Esophagus muscularis mucosa (tissue), 4 donors: ENCODE results near the gene BICC1.

Experiments
- CTCF ChIP-seq, 3 experiments: fragments of 200-600 bp in 2 of 3; fragments of 450-650 bp in 1 of 3; sonication (generic) in 2 of 3; IDR thresholded peaks; one replicate each; pipeline ENCODE4 v1.5.1; 2017 to 2019; ENCODE audit warnings: antibody characterized with exemption in 3 of 3, mild to moderate bottlenecking in 2 of 3, moderate library complexity in 1 of 3
- EP300 ChIP-seq: sonication (generic); formaldehyde crosslinking; IDR thresholded peaks from one replicate; pipeline ENCODE4 v1.6.1; 2017; ENCODE audit warnings: antibody characterized with exemption
- POLR2A ChIP-seq: fragments of 450-650 bp; IDR thresholded peaks from one replicate; pipeline ENCODE4 v1.6.1; 2017; ENCODE audit warnings: antibody characterized with exemption, moderate library complexity, mild to moderate bottlenecking, low read depth
- POLR2AphosphoS5 ChIP-seq, 2 donors: sonication (generic); formaldehyde crosslinking; IDR thresholded peaks; one replicate each; pipeline ENCODE4 v1.6.1; 2017; ENCODE audit warnings: antibody characterized with exemption in 2 of 2

DNA sequence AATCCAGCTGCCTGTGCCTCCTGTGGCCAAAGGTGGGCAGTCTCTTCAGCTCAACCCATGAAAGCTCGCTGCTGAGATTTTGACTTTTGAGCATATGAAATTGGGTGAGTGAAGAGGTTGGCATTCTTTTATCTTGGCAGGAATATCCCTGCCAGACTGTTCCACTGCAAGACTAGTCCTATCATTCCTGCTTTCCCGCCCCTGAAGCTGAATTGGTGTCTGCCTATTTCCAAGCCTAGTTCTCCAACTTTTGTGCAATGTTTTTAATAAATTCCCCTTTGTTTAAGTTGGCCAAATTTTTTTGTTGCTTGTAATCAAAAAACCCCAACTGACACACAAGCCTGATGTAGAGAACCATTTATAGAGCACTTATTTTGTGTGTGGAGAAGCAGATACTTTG lies 34.8 kb upstream of the BICC1 start:
- TF ChIP-seq CTCF (IDR thresholded peaks at IDR 0.05), result no peak
- no peak for TF ChIP-seq POLR2A
- TF ChIP-seq EP300, result no peak
- TF ChIP-seq POLR2AphosphoS5 (IDR thresholded peaks at IDR 0.05), result no peak
